Mammary epithelial cell (primary cell): ENCODE results near the gene C11orf68.

Experiments
- EZH2 ChIP-seq: IDR thresholded peaks from 2 replicates; pipeline ENCODE4 v1.6.1; 2012; ENCODE audit warnings: low read length, inconsistent platforms, borderline replicate concordance
- TF ChIP-seq, protein P1 (sequence below), 2 donors: IDR thresholded peaks in 1 of 2; conservative IDR thresholded peaks in 1 of 2; 2 replicates each; pipeline ENCODE4 v1.5.1; 2011 to 2012; ENCODE audit warnings: inconsistent platforms in 2 of 2, low read length in 2 of 2, mild to moderate bottlenecking in 2 of 2, control low read depth in 1 of 2, low read depth in 1 of 2; ENCODE audit not compliant: insufficient read depth in 1 of 2; ENCODE audit errors: extremely low read depth in 1 of 2

DNA sequence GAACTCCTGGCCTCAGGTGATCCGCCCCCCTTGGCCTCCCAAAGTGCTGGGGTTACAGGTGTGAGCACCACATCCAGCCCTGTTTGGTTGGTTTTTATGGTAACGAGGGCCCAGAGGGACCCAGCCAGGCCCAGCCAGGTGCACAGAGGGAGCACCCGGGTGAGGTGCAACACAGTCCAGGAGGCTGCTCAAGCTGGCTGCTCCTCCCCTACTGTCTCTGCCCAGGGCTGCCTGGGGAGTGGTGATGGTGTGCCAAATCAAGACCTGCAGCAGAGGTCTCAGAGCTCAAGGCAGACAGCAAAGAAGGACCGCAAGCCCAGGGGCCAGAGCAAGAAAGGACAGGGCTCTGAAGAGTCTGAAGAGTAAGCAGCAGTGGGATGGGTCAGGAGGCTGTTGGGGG, 27.8 kb upstream of the C11orf68 start:
- TF ChIP-seq, protein P1, sequence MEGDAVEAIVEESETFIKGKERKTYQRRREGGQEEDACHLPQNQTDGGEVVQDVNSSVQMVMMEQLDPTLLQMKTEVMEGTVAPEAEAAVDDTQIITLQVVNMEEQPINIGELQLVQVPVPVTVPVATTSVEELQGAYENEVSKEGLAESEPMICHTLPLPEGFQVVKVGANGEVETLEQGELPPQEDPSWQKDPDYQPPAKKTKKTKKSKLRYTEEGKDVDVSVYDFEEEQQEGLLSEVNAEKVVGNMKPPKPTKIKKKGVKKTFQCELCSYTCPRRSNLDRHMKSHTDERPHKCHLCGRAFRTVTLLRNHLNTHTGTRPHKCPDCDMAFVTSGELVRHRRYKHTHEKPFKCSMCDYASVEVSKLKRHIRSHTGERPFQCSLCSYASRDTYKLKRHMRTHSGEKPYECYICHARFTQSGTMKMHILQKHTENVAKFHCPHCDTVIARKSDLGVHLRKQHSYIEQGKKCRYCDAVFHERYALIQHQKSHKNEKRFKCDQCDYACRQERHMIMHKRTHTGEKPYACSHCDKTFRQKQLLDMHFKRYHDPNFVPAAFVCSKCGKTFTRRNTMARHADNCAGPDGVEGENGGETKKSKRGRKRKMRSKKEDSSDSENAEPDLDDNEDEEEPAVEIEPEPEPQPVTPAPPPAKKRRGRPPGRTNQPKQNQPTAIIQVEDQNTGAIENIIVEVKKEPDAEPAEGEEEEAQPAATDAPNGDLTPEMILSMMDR (conservative IDR thresholded peaks at IDR 0.05 in 1 of 2, IDR thresholded peaks at IDR 0.05 in 1 of 2; ENCODE audit: extremely low read depth in 1 of 2, insufficient read depth in 1 of 2, low read depth in 1 of 2, low read length in 2 of 2): no peak
- no peak for TF ChIP-seq EZH2
